Neural progenitor cell (in vitro differentiated cells): ENCODE results near the gene CA5A. TPM values are rescaled to one million over a fixed set of nuclear protein-coding genes. Genes with fewer than 3 reads are reported as not detected.
A peak's percentile ranks its signal among the peaks of the same experiment; 100 is the strongest.

ENCODE experiments used
- DNase-seq: peaks from one replicate; pipeline ENCODE4 v3.0.0-alpha.2; 2016; ENCODE audit warnings: low spot score
- H2AFZ ChIP-seq: fragments of 200-600 bp; sonication (generic); replicated peaks from 2 replicates; pipeline ENCODE4 v1.6.1; 2016; ENCODE audit warnings: antibody characterized with exemption
- H3F3A ChIP-seq: fragments of 200-600 bp; sonication (generic); 2 replicates; pipeline ENCODE4 v1.6.1; 2016; ENCODE audit warnings: antibody characterized with exemption, low read depth
- H3K27ac ChIP-seq: fragments of 200-600 bp; sonication (generic); 2 replicates; pipeline ENCODE4 v1.5.1; 2016; ENCODE audit warnings: mild to moderate bottlenecking
- H3K27me3 ChIP-seq: fragments of 200-600 bp; sonication (generic); 2 replicates; pipeline ENCODE4 v1.6.1; 2016; ENCODE audit warnings: mild to moderate bottlenecking, moderate library complexity
- H3K36me3 ChIP-seq: fragments of 200-600 bp; sonication (generic); 2 replicates; pipeline ENCODE4 v1.5.1; 2016
- H3K4me1 ChIP-seq: fragments of 200-600 bp; sonication (generic); 2 replicates; pipeline ENCODE4 v1.6.1; 2016; ENCODE audit warnings: mixed run types
- H3K4me2 ChIP-seq: fragments of 200-600 bp; sonication (generic); 2 replicates; pipeline ENCODE4 v1.6.1; 2016
- H3K4me3 ChIP-seq: fragments of 200-600 bp; sonication (generic); 2 replicates; pipeline ENCODE4 v1.5.1; 2016
- H3K79me2 ChIP-seq: fragments of 200-600 bp; sonication (generic); 2 replicates; pipeline ENCODE4 v1.6.1; 2016; ENCODE audit warnings: low read depth
- H3K9ac ChIP-seq: fragments of 200-600 bp; sonication (generic); 2 replicates; pipeline ENCODE4 v1.6.1; 2016
- H3K9me3 ChIP-seq: fragments of 200-600 bp; sonication (generic); 2 replicates; pipeline ENCODE4 v1.5.1; 2016; ENCODE audit warnings: low read depth
- H4K20me1 ChIP-seq: fragments of 200-600 bp; sonication (generic); 2 replicates; pipeline ENCODE4 v1.6.1; 2016; ENCODE audit warnings: low read depth
- H3K27ac Mint-ChIP-seq: 3 replicates; pipeline ENCODE4 v1.8.0; 2021; ENCODE audit warnings: mixed read lengths
- H3K27me3 Mint-ChIP-seq: 2 replicates; pipeline ENCODE4 v1.8.0; 2022; ENCODE audit warnings: low read depth, mild to moderate bottlenecking, inconsistent platforms, moderate library complexity, mixed read lengths; ENCODE audit not compliant: insufficient read depth
- H3K36me3 Mint-ChIP-seq: 3 replicates; pipeline ENCODE4 v1.8.0; 2021; ENCODE audit warnings: mixed read lengths
- H3K4me1 Mint-ChIP-seq: 3 replicates; pipeline ENCODE4 v1.8.0; 2021; ENCODE audit warnings: mixed read lengths
- H3K4me3 Mint-ChIP-seq: 3 replicates; pipeline ENCODE4 v1.8.0; 2021; ENCODE audit warnings: mild to moderate bottlenecking, moderate library complexity, mixed read lengths
- H3K9me3 Mint-ChIP-seq: 3 replicates; pipeline ENCODE4 v1.8.0; 2020; ENCODE audit warnings: mixed read lengths
- EZH2 ChIP-seq: fragments of 200-600 bp; sonication (generic); IDR thresholded peaks from 2 replicates; pipeline ENCODE4 v1.6.1; 2017; ENCODE audit warnings: antibody characterized with exemption, mild to moderate bottlenecking, moderate library complexity
- EZH2phosphoT487 ChIP-seq: fragments of 200-600 bp; sonication (generic); IDR thresholded peaks from 2 replicates; pipeline ENCODE4 v1.6.1; 2017; ENCODE audit warnings: antibody characterized with exemption
- small RNA-seq: library from RNA; depleted of rRNA; stranded (forward); fragments of <200 nt; gene quantifications from one replicate; pipeline ENCODE3, GENCODE V24; 2015
- total RNA-seq: library from RNA; depleted of rRNA; stranded (reverse); fragments of >200 nt; gene quantifications from 2 replicates; pipeline ENCODE4 v1.2.3, GENCODE V29; 2015; ENCODE audit warnings: low replicate concordance

Gene CA5A
- total RNA-seq, 1 donor from 2014 or later: not detected

DNA sequence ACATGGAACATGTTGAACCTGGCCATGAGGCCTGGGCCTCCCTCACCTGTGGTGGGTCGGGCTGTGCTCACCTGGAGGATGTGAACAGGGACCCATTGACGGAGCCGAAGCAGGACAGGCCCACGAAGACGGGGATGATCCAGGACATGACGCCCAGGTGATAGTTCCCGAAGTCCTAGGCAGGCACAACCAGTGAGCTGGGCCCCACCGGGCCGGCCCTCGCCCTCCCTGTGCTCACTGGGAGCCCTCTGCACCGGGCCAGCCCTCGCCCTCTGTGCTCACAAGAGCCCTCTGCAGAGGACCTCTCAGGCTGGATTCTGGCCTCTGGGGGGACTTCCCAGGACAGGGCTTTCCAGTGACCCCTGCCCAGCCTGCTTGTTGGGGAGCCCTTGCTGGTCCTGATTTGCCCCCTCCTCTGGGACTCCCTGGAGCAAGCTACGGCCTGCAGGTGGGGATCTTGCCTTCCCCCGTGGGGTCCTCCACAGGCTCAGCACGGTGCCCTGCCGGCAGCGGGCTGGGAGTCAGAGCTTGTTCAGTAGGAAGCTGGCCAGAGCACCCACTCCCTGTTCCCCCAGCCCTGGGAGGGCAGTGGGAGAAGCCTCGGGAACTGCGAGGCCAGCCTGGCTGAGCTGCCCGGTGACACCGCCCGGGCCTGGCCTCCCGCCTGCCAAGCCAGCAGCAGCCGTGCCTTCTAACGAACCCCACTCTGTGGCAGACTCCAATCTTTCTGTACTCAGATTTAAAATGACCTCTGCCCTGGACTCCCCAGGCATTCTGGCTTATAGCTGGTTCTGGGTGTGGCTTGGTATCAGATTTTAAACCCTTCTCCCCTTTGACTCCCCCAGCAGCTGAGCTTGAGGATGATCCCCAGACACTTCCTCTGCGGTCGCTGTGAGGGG is 97.4 kb downstream of the CA5A start:
- H3K4me1 Mint-ChIP-seq: peaks cover 12% of the 10 kb centered on the region
- no peaks in the 10 kb centered on the region for H3K36me3 Mint-ChIP-seq
- H3K27me3 ChIP-seq: no peaks in the 10 kb centered on the region
- no peak overlapping the region for H3K9ac ChIP-seq
- no peak overlapping the region for H3K4me3 ChIP-seq
- no peak overlapping the region for H3K4me3 Mint-ChIP-seq
- DNase-seq: peak; percentile 52
- H3K27me3 Mint-ChIP-seq: no peaks in the 10 kb centered on the region
- H3K27ac ChIP-seq: no peak overlapping the region
- H4K20me1 ChIP-seq: peaks cover 3% of the 10 kb centered on the region
- H2AFZ ChIP-seq: no peak overlapping the region
- peak overlapping the region; percentile 74 for H3K27ac Mint-ChIP-seq
- peaks cover 10% of the 10 kb centered on the region for H3K4me1 ChIP-seq
- no peaks in the 10 kb centered on the region for H3F3A ChIP-seq
- H3K4me2 ChIP-seq: peak overlapping the region; percentile 18
- no peaks in the 10 kb centered on the region for H3K36me3 ChIP-seq
- H3K9me3 Mint-ChIP-seq: no peaks in the 10 kb centered on the region
- no peaks in the 10 kb centered on the region for H3K79me2 ChIP-seq
- TF ChIP-seq EZH2phosphoT487 (no peak), EZH2 (no peak)
- no peaks in the 10 kb centered on the region for H3K9me3 ChIP-seq

Small RNAs within 50 kb of the gene (small RNA-seq; reads per million reads assigned to genes)
- not detected for gene AC127455.1

Other genes starting within 250 kb of the CA5A start
- 19.2 and 30.5 TPM in 2 replicates for gene KLHDC4, start 170.5 kb downstream of the CA5A start, total RNA-seq
- 2.8 and 8.8 TPM in 2 replicates for gene SLC7A5, start 67.0 kb downstream of the CA5A start, total RNA-seq
- 29.0 and 30.4 TPM in 2 replicates for gene BANP, start 14.9 kb upstream of the CA5A start, total RNA-seq